GM23338 (cell line): Measurements from ENCODE around the gene SCN9A. TPM values are rescaled to one million over a fixed set of nuclear protein-coding genes. Genes with fewer than 3 reads are reported as not detected.

Source experiments
- ATAC-seq: fragments of 200-7000 bp; cut with Tn5 transposase; 3 replicates; pipeline ENCODE4 v1.9.1; 2020
- DNase-seq: peaks from one replicate; pipeline ENCODE4 v3.0.0-alpha.2; 2015; ENCODE audit warnings: low spot score
- H2AFZ ChIP-seq: fragments of 200-600 bp; sonication (generic); 2 replicates; pipeline ENCODE4 v1.8.0; 2016; ENCODE audit warnings: antibody characterized with exemption, mild to moderate bottlenecking, moderate library complexity
- H3F3A ChIP-seq: fragments of 200-600 bp; sonication (generic); replicated peaks from 2 replicates; pipeline ENCODE4 v1.8.0; 2017; ENCODE audit warnings: antibody characterized with exemption, mixed run types, low read depth
- H3K27ac ChIP-seq: fragments of 200-600 bp; sonication (generic); 2 replicates; pipeline ENCODE4 v1.6.1; 2016; ENCODE audit warnings: low read depth
- H3K27me3 ChIP-seq: fragments of 200-600 bp; sonication (generic); 2 replicates; pipeline ENCODE4 v1.8.0; 2016; ENCODE audit warnings: mild to moderate bottlenecking, mixed run types, moderate library complexity; ENCODE audit not compliant: insufficient read depth
- H3K36me3 ChIP-seq: fragments of 200-600 bp; sonication (generic); 2 replicates; pipeline ENCODE4 v1.8.0; 2016; ENCODE audit warnings: mild to moderate bottlenecking; ENCODE audit not compliant: insufficient read depth
- H3K4me1 ChIP-seq: fragments of 200-600 bp; sonication (generic); 2 replicates; pipeline ENCODE4 v1.8.0; 2016; ENCODE audit warnings: mild to moderate bottlenecking, moderate library complexity; ENCODE audit not compliant: insufficient read depth
- H3K4me2 ChIP-seq: fragments of 200-600 bp; sonication (generic); 2 replicates; pipeline ENCODE4 v1.7.1; 2017; ENCODE audit warnings: mixed run types
- H3K4me3 ChIP-seq: fragments of 200-600 bp; sonication (generic); 2 replicates; pipeline ENCODE4 v1.6.1; 2016; ENCODE audit warnings: mixed run types
- H3K79me2 ChIP-seq: fragments of 200-600 bp; sonication (generic); replicated peaks from 2 replicates; pipeline ENCODE4 v1.8.0; 2017; ENCODE audit warnings: mild to moderate bottlenecking; ENCODE audit not compliant: insufficient read depth
- H3K9me2 ChIP-seq: fragments of 200-600 bp; sonication (generic); 2 replicates; pipeline ENCODE4 v1.8.0; 2017; ENCODE audit not compliant: insufficient read depth
- H4K20me1 ChIP-seq: fragments of 200-600 bp; sonication (generic); replicated peaks from 2 replicates; pipeline ENCODE4 v1.8.0; 2017; ENCODE audit warnings: mild to moderate bottlenecking; ENCODE audit not compliant: insufficient read depth
- H3K27ac Mint-ChIP-seq: 2 replicates; pipeline ENCODE4 v1.8.0; 2020; ENCODE audit warnings: inconsistent platforms, mild to moderate bottlenecking, moderate library complexity, mixed read lengths
- H3K27me3 Mint-ChIP-seq: 3 replicates; pipeline ENCODE4 v1.8.0; 2022; ENCODE audit warnings: low read depth, mild to moderate bottlenecking, moderate library complexity, mixed read lengths, inconsistent platforms; ENCODE audit not compliant: insufficient read depth, poor library complexity
- H3K36me3 Mint-ChIP-seq: 3 replicates; pipeline ENCODE4 v1.8.0; 2021; ENCODE audit warnings: low read depth, mild to moderate bottlenecking, inconsistent platforms, moderate library complexity, mixed read lengths
- H3K4me1 Mint-ChIP-seq: 3 replicates; pipeline ENCODE4 v1.8.0; 2020; ENCODE audit warnings: mild to moderate bottlenecking, inconsistent platforms, mixed read lengths
- H3K4me3 Mint-ChIP-seq: 3 replicates; pipeline ENCODE4 v1.8.0; 2021; ENCODE audit warnings: moderate library complexity, mild to moderate bottlenecking, inconsistent platforms, mixed read lengths
- H3K9me3 Mint-ChIP-seq: 3 replicates; pipeline ENCODE4 v1.8.0; 2020; ENCODE audit warnings: moderate library complexity, mild to moderate bottlenecking, inconsistent platforms, mixed read lengths
- CREB1 ChIP-seq: fragments of 250-450 bp; sonication (Bioruptor Pico); IDR thresholded peaks from 2 replicates; pipeline ENCODE4 v1.5.0; 2020; ENCODE audit warnings: low read depth, mild to moderate bottlenecking, moderate library complexity
- EZH2 ChIP-seq: fragments of 200-600 bp; sonication (generic); IDR thresholded peaks from one replicate; pipeline ENCODE4 v1.8.0; 2017; ENCODE audit warnings: antibody characterized with exemption, mild to moderate bottlenecking, low read depth; ENCODE audit not compliant: unreplicated experiment
- EZH2phosphoT487 ChIP-seq: fragments of 200-600 bp; sonication (generic); IDR thresholded peaks from one replicate; pipeline ENCODE4 v1.8.1; 2018; ENCODE audit warnings: antibody characterized with exemption; ENCODE audit not compliant: unreplicated experiment
- JUNB ChIP-seq: IDR thresholded peaks from one replicate; pipeline ENCODE4 v1.6.1; 2016; ENCODE audit warnings: antibody characterized with exemption; ENCODE audit not compliant: unreplicated experiment
- NANOG ChIP-seq: IDR thresholded peaks from 2 replicates; pipeline ENCODE4 v1.6.1; 2016; ENCODE audit warnings: antibody characterized with exemption, borderline replicate concordance
- POLR2AphosphoS5 ChIP-seq: IDR thresholded peaks from 2 replicates; pipeline ENCODE4 v1.6.1; 2016; ENCODE audit warnings: antibody characterized with exemption, low read depth
- STAT1 ChIP-seq: IDR thresholded peaks from one replicate; pipeline ENCODE4 v1.6.1; 2016; ENCODE audit warnings: antibody characterized with exemption; ENCODE audit not compliant: unreplicated experiment
- ZNF114 ChIP-seq: fragments of 250-450 bp; sonication (Bioruptor Pico); IDR thresholded peaks from 2 replicates; pipeline ENCODE4 v1.5.0; 2020; ENCODE audit warnings: mild to moderate bottlenecking, moderate library complexity
- ZNF331 ChIP-seq: fragments of 250-450 bp; sonication (Bioruptor Pico); IDR thresholded peaks from 2 replicates; pipeline ENCODE4 v1.5.0; 2020; ENCODE audit warnings: low read depth, mild to moderate bottlenecking, moderate library complexity
- ZNF462 ChIP-seq: fragments of 250-450 bp; sonication (Bioruptor Pico); IDR thresholded peaks from 2 replicates; pipeline ENCODE4 v1.5.0; 2020; ENCODE audit warnings: mild to moderate bottlenecking, moderate library complexity
- polyA plus RNA-seq: library from polyadenylated mRNA; unstranded; fragments of >200 nt; fragmentation: Nextera tagmentation; extraction: Ambion mirVana; gene quantifications from 2 replicates; pipeline ENCODE4 v1.2.1, GENCODE V29; 2016
- total RNA-seq: library from RNA; depleted of rRNA; stranded (reverse); fragments of >200 nt; shearing (Covaris generic); gene quantifications from 2 replicates; pipeline ENCODE4 v1.2.3, GENCODE V29; 2014
- TF ChIP-seq, protein P1 (sequence below), 2 experiments: fragments of 200-600 bp in 1 of 2; sonication (generic) in 1 of 2; conservative IDR thresholded peaks; 2 replicates each; pipeline versions ENCODE4 v1.5.1 to v1.6.1; 2016 to 2017; ENCODE audit warnings: antibody characterized with exemption in 2 of 2, low read depth in 2 of 2, mild to moderate bottlenecking in 2 of 2, moderate library complexity in 1 of 2
- TF ChIP-seq, protein P2 (sequence below): IDR thresholded peaks from 2 replicates; pipeline ENCODE4 v1.6.1; 2016; ENCODE audit warnings: antibody characterized with exemption

Gene SCN9A
- total and polyA plus RNA-seq, 2 experiments from 2014 or later: 8.8 to 9.5 TPM

DNA sequence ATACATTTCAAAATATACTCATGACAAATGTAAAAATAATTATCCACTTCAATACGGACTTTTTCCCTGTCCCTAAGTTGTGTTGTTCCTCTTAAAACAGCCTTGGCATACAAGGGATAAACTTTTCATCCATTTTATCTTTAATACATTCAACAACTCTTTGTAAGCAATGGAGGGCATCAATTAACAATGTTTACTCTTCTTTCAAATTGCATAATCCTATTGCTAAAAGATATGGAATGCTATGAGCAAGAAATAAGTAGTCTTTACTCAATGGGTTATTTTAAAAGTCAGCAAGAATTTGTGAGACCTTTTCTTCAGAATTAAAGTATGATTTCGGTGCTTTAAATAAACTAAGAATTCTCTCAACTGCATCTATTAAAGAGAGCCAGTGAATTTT is 41.9 kb downstream of the SCN9A start (continued):
- TF ChIP-seq EZH2: no peak
- TF ChIP-seq, protein P1, sequence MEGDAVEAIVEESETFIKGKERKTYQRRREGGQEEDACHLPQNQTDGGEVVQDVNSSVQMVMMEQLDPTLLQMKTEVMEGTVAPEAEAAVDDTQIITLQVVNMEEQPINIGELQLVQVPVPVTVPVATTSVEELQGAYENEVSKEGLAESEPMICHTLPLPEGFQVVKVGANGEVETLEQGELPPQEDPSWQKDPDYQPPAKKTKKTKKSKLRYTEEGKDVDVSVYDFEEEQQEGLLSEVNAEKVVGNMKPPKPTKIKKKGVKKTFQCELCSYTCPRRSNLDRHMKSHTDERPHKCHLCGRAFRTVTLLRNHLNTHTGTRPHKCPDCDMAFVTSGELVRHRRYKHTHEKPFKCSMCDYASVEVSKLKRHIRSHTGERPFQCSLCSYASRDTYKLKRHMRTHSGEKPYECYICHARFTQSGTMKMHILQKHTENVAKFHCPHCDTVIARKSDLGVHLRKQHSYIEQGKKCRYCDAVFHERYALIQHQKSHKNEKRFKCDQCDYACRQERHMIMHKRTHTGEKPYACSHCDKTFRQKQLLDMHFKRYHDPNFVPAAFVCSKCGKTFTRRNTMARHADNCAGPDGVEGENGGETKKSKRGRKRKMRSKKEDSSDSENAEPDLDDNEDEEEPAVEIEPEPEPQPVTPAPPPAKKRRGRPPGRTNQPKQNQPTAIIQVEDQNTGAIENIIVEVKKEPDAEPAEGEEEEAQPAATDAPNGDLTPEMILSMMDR (conservative IDR thresholded peaks at IDR 0.05; ENCODE audit: low read depth in 2 of 2): no peak

- Mint-ChIP-seq H3K9me3 (no peaks in the 10 kb centered on the region), H3K4me1 (peaks cover 6% of the 10 kb centered on the region), H3K36me3 (no peaks in the 10 kb centered on the region), H3K4me3 (no peak overlapping the region), H3K27ac (no peak overlapping the region), H3K27me3 (no peaks in the 10 kb centered on the region)
- Histone ChIP-seq H3K27me3 (no peaks in the 10 kb centered on the region), H3K36me3 (no peaks in the 10 kb centered on the region), H3F3A (no peaks in the 10 kb centered on the region), H3K9me2 (no peaks in the 10 kb centered on the region), H3K4me2 (no peak overlapping the region), H3K27ac (no peak overlapping the region), H2AFZ (no peak overlapping the region), H3K79me2 (no peaks in the 10 kb centered on the region), H3K4me1 (peaks cover 1% of the 10 kb centered on the region), H3K4me3 (no peak overlapping the region), H4K20me1 (no peaks in the 10 kb centered on the region)
- ATAC-seq (no peak), DNase-seq (no peak)
- no peak for TF ChIP-seq ZNF462 (CRISPR knock-in tag)
- no peak for TF ChIP-seq ZNF114 (CRISPR knock-in tag)
- no peak for TF ChIP-seq EZH2phosphoT487
- no peak for TF ChIP-seq JUNB
- TF ChIP-seq, protein P1 (conservative IDR thresholded peaks at IDR 0.05; ENCODE audit: low read depth in 2 of 2): no peak
- TF ChIP-seq POLR2AphosphoS5: no peak
- TF ChIP-seq, protein P2, sequence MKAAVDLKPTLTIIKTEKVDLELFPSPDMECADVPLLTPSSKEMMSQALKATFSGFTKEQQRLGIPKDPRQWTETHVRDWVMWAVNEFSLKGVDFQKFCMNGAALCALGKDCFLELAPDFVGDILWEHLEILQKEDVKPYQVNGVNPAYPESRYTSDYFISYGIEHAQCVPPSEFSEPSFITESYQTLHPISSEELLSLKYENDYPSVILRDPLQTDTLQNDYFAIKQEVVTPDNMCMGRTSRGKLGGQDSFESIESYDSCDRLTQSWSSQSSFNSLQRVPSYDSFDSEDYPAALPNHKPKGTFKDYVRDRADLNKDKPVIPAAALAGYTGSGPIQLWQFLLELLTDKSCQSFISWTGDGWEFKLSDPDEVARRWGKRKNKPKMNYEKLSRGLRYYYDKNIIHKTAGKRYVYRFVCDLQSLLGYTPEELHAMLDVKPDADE: no peak
- no peak for TF ChIP-seq EZH2
- TF ChIP-seq STAT1: no peak
- no peak for TF ChIP-seq ZNF331 (CRISPR knock-in tag)
- TF ChIP-seq CREB1 (CRISPR knock-in tag): no peak
- TF ChIP-seq NANOG: no peak
Measured at GRCh38 chr2:166332106-166332505, 43.6 kb downstream of the SCN9A start.
